HEK293 (cell line): Measurements from ENCODE around the gene ARHGAP33.
A peak's percentile ranks its signal among the peaks of the same experiment; 100 is the strongest.

Experiments
- CTCF ChIA-PET: fragments of 350-600 bp; formaldehyde crosslinking; extraction: SDS; loops from one replicate; lab custom pipeline; 2021; ENCODE audit warnings: antibody characterized with exemption; lab: Yijun Ruan, JAX
- POLR2A ChIA-PET: fragments of 300-600 bp; formaldehyde crosslinking; extraction: SDS; loops from one replicate; lab custom pipeline; 2020; ENCODE audit warnings: antibody characterized with exemption, inconsistent platforms; lab: Yijun Ruan, JAX
- H3K27ac ChIP-seq: fragments of 200-500 bp; sonication (Bioruptor generic); 2 replicates; pipeline ENCODE4 v1.5.1; 2014; ENCODE audit warnings: low read depth, low read length, control low read depth, inconsistent platforms; ENCODE audit errors: extremely low read depth
- H3K36me3 ChIP-seq, 2 experiments: fragments of 200-500 bp in 1 of 2; sonication (Bioruptor generic) in 1 of 2; 1 replicate in 1 of 2; 2 replicates in 1 of 2; pipeline ENCODE4 v1.5.1; 2014 to 2017; ENCODE audit warnings: inconsistent platforms in 2 of 2, low read length in 2 of 2; ENCODE audit not compliant: control insufficient read depth in 2 of 2, insufficient read depth in 1 of 2
- H3K4me1 ChIP-seq: fragments of 200-500 bp; sonication (Bioruptor generic); 2 replicates; pipeline ENCODE4 v1.5.1; 2014; ENCODE audit warnings: mild to moderate bottlenecking, low read length, inconsistent platforms; ENCODE audit not compliant: control insufficient read depth, insufficient read depth
- H3K4me3 ChIP-seq: 2 replicates; pipeline ENCODE4 v1.5.1; 2011; ENCODE audit warnings: low read depth, mild to moderate bottlenecking, control low read depth, low read length, moderate library complexity
- H3K9me3 ChIP-seq: fragments of 200-500 bp; sonication (Bioruptor generic); 2 replicates; pipeline ENCODE4 v1.5.1; 2014; ENCODE audit warnings: low read depth, low read length, inconsistent platforms; ENCODE audit not compliant: control insufficient read depth, insufficient read depth
- EGR2 ChIP-seq: fragments of 450-650 bp; formaldehyde crosslinking; IDR thresholded peaks from 2 replicates; pipeline ENCODE4 v1.5.1; 2016; ENCODE audit warnings: low read depth, missing biosample characterization, missing genetic modification characterization
- GLIS2 ChIP-seq: fragments of 450-650 bp; formaldehyde crosslinking; IDR thresholded peaks from 2 replicates; pipeline ENCODE4 v1.5.1; 2016; ENCODE audit warnings: missing biosample characterization, missing genetic modification characterization
- KLF1 ChIP-seq: fragments of 450-650 bp; formaldehyde crosslinking; IDR thresholded peaks from 2 replicates; pipeline ENCODE4 v1.5.1; 2016; ENCODE audit warnings: missing biosample characterization, missing genetic modification characterization
- KLF8 ChIP-seq: fragments of 450-650 bp; formaldehyde crosslinking; IDR thresholded peaks from 2 replicates; pipeline ENCODE4 v1.5.1; 2016; ENCODE audit warnings: missing biosample characterization, missing genetic modification characterization
- KLF9 ChIP-seq: fragments of 450-650 bp; formaldehyde crosslinking; IDR thresholded peaks from 2 replicates; pipeline ENCODE4 v1.5.1; 2016; ENCODE audit warnings: missing biosample characterization, missing genetic modification characterization, low read depth
- MEIS1 ChIP-seq: sonication (generic); formaldehyde crosslinking; IDR thresholded peaks from 2 replicates; pipeline ENCODE4 v1.8.1; 2022; ENCODE audit warnings: missing genetic modification reagents, mild to moderate bottlenecking, borderline replicate concordance
- SP2 ChIP-seq: fragments of 450-650 bp; formaldehyde crosslinking; IDR thresholded peaks from 2 replicates; pipeline ENCODE4 v1.5.1; 2016; ENCODE audit warnings: missing biosample characterization, missing genetic modification characterization
- SP3 ChIP-seq: fragments of 450-650 bp; formaldehyde crosslinking; IDR thresholded peaks from 2 replicates; pipeline ENCODE4 v1.5.1; 2016; ENCODE audit warnings: missing biosample characterization, missing genetic modification characterization
- SP7 ChIP-seq: fragments of 450-650 bp; formaldehyde crosslinking; IDR thresholded peaks from 2 replicates; pipeline ENCODE4 v1.5.1; 2016; ENCODE audit warnings: missing biosample characterization, missing genetic modification characterization
- TCF7L2 ChIP-seq: IDR thresholded peaks from 2 replicates; pipeline ENCODE4 v1.6.1; 2011; ENCODE audit warnings: low read depth, mild to moderate bottlenecking, inconsistent platforms, low read length, moderate library complexity, borderline replicate concordance
- ZFHX2 ChIP-seq: fragments of 450-650 bp; formaldehyde crosslinking; conservative IDR thresholded peaks from 2 replicates; pipeline ENCODE4 v1.5.1; 2016; ENCODE audit warnings: missing biosample characterization, missing genetic modification characterization
- ZFP37 ChIP-seq: fragments of 450-650 bp; formaldehyde crosslinking; IDR thresholded peaks from 2 replicates; pipeline ENCODE4 v1.5.1; 2016; ENCODE audit warnings: missing biosample characterization, missing genetic modification characterization
- ZNF112 ChIP-seq: fragments of 450-650 bp; formaldehyde crosslinking; IDR thresholded peaks from 2 replicates; pipeline ENCODE4 v1.5.0; 2017; ENCODE audit warnings: missing biosample characterization, missing genetic modification characterization
- ZNF121 ChIP-seq: fragments of 450-650 bp; formaldehyde crosslinking; IDR thresholded peaks from 2 replicates; pipeline ENCODE4 v1.5.1; 2016; ENCODE audit warnings: missing biosample characterization, missing genetic modification characterization
- ZNF138 ChIP-seq: fragments of 450-650 bp; formaldehyde crosslinking; IDR thresholded peaks from 2 replicates; pipeline ENCODE4 v1.5.1; 2016; ENCODE audit warnings: missing biosample characterization, missing genetic modification characterization, borderline replicate concordance
- ZNF146 ChIP-seq: fragments of 450-650 bp; formaldehyde crosslinking; IDR thresholded peaks from 2 replicates; pipeline ENCODE4 v1.5.1; 2016; ENCODE audit warnings: missing biosample characterization, missing genetic modification characterization
- ZNF2 ChIP-seq: fragments of 450-650 bp; formaldehyde crosslinking; IDR thresholded peaks from 2 replicates; pipeline ENCODE4 v1.5.1; 2016; ENCODE audit warnings: missing biosample characterization, missing genetic modification characterization
- ZNF266 ChIP-seq: fragments of 450-650 bp; formaldehyde crosslinking; IDR thresholded peaks from 2 replicates; pipeline ENCODE4 v1.5.1; 2016; ENCODE audit warnings: missing biosample characterization, missing genetic modification characterization, low read depth
- ZNF37A ChIP-seq: fragments of 450-650 bp; IDR thresholded peaks from 2 replicates; pipeline ENCODE4 v1.5.1; 2018; ENCODE audit warnings: missing biosample characterization, missing genetic modification characterization
- ZNF404 ChIP-seq: fragments of 450-650 bp; formaldehyde crosslinking; IDR thresholded peaks from 2 replicates; pipeline ENCODE4 v1.5.1; 2017; ENCODE audit warnings: missing biosample characterization, missing genetic modification characterization
- ZNF510 ChIP-seq: fragments of 450-650 bp; formaldehyde crosslinking; IDR thresholded peaks from 2 replicates; pipeline ENCODE4 v1.5.1; 2018; ENCODE audit warnings: mild to moderate bottlenecking, missing genetic modification characterization, missing biosample characterization; ENCODE audit not compliant: insufficient replicate concordance
- ZNF548 ChIP-seq: fragments of 450-650 bp; formaldehyde crosslinking; IDR thresholded peaks from 2 replicates; pipeline ENCODE4 v1.5.1; 2016; ENCODE audit warnings: missing biosample characterization, missing genetic modification characterization
- ZNF600 ChIP-seq: fragments of 450-650 bp; formaldehyde crosslinking; IDR thresholded peaks from 2 replicates; pipeline ENCODE4 v1.5.1; 2016; ENCODE audit warnings: missing biosample characterization, missing genetic modification characterization
- ZSCAN16 ChIP-seq: fragments of 450-650 bp; formaldehyde crosslinking; IDR thresholded peaks from 2 replicates; pipeline ENCODE4 v1.5.1; 2016; ENCODE audit warnings: missing biosample characterization, missing genetic modification characterization
- ZSCAN18 ChIP-seq: fragments of 450-650 bp; formaldehyde crosslinking; IDR thresholded peaks from 2 replicates; pipeline ENCODE4 v1.5.1; 2016; ENCODE audit warnings: missing biosample characterization, missing genetic modification characterization
- ZSCAN30 ChIP-seq: fragments of 450-650 bp; IDR thresholded peaks from 2 replicates; pipeline ENCODE4 v1.5.1; 2018; ENCODE audit warnings: missing biosample characterization, mild to moderate bottlenecking, missing genetic modification characterization, moderate library complexity
- TF ChIP-seq, protein P1 (sequence below): fragments of 450-650 bp; formaldehyde crosslinking; IDR thresholded peaks from 2 replicates; pipeline ENCODE4 v1.5.1; 2016; ENCODE audit warnings: missing biosample characterization, missing genetic modification characterization

The ARHGAP33 gene

DNA sequence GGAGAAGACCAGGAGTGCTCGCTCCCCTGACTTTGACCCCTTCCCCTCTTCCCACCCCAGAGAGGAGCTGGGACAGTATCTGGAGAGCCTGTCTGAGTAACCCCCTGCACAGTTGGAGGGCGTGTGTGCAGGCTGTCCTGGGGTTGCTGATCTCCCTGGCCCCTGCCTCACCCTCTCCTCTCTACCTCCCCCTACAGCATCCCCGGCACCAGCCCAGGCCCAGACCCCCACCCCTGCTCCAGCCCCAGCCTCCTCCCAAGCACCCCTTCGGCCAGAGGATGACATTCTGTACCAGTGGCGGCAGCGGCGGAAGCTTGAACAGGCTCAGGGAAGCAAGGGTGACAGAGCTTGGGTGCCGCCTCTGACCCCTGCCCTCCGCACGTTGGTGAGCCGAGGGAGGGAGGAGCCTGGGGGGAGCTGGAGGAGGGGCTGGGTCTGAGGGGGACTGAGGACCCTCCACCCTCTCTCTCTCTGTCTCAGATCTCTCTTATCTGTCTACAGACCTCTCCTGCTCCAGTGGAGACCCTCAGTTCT, 8.7 kb upstream of the ARHGAP33 start:
- no peak for TF ChIP-seq ZNF37A (tag by site-specific recombination)
- no peak for TF ChIP-seq ZNF266
- TF ChIP-seq ZSCAN16 (tag by site-specific recombination): no peak
- TF ChIP-seq ZNF404 (tag by site-specific recombination): no peak
- no peak for TF ChIP-seq ZNF2 (tag by site-specific recombination)
- no peak for TF ChIP-seq TCF7L2
- TF ChIP-seq GLIS2 (tag by site-specific recombination): no peak
- TF ChIP-seq ZSCAN18: no peak
- TF ChIP-seq ZNF138 (tag by site-specific recombination): no peak
- TF ChIP-seq SP7 (tag by site-specific recombination): no peak
- no peak for TF ChIP-seq ZSCAN30 (tag by site-specific recombination)
- TF ChIP-seq SP3: no peak
- no peak for TF ChIP-seq ZFP37 (tag by site-specific recombination)
- TF ChIP-seq ZNF548 (tag by site-specific recombination): no peak
- no peak for TF ChIP-seq ZNF112
- TF ChIP-seq ZNF510 (tag by site-specific recombination): no peak
- TF ChIP-seq, protein P1, sequence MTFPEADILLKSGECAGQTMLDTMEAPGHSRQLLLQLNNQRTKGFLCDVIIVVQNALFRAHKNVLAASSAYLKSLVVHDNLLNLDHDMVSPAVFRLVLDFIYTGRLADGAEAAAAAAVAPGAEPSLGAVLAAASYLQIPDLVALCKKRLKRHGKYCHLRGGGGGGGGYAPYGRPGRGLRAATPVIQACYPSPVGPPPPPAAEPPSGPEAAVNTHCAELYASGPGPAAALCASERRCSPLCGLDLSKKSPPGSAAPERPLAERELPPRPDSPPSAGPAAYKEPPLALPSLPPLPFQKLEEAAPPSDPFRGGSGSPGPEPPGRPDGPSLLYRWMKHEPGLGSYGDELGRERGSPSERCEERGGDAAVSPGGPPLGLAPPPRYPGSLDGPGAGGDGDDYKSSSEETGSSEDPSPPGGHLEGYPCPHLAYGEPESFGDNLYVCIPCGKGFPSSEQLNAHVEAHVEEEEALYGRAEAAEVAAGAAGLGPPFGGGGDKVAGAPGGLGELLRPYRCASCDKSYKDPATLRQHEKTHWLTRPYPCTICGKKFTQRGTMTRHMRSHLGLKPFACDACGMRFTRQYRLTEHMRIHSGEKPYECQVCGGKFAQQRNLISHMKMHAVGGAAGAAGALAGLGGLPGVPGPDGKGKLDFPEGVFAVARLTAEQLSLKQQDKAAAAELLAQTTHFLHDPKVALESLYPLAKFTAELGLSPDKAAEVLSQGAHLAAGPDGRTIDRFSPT (tag by site-specific recombination): no peak
- no peak for TF ChIP-seq MEIS1 (CRISPR knock-in tag)

GRCh38 chr19:35767288-35768081, 7.9 kb upstream of the ARHGAP33 start:
- Histone ChIP-seq H3K4me3 (no peak overlapping the region), H3K27ac (0 out of 2 replicates have a peak overlapping the region, but pooled peaks have one; percentile 37), H3K36me3 (peaks cover 53 to 85% of the 10 kb centered on the region in 2 experiments), H3K9me3 (no peaks in the 10 kb centered on the region), H3K4me1 (peaks cover 7% of the 10 kb centered on the region; the same call in 1 of the 2 replicates)
- ChIA-PET POLR2A (interaction anchor here (0.6 to 3.7 kb wide), 6 partner anchors 9 to 1410 kb away, joined by 3 to 26 read pairs (median 4); partner anchors contain the start of genes HSPB6, LIN37 and PROSER3), CTCF (no interaction called here)
- peak; percentile 81; the same call in 1 of the 2 replicates for TF ChIP-seq ZNF600 (tag by site-specific recombination)
- no peak for TF ChIP-seq ZNF404 (tag by site-specific recombination)
- TF ChIP-seq ZFHX2: peak; percentile 90
- TF ChIP-seq KLF1 (tag by site-specific recombination): peak; percentile 59
- TF ChIP-seq EGR2: peak; percentile 90
- no peak for TF ChIP-seq ZNF146 (tag by site-specific recombination)
- TF ChIP-seq GLIS2 (tag by site-specific recombination): peak; percentile 52
- peak; percentile 84 for TF ChIP-seq KLF9 (tag by site-specific recombination)
- TF ChIP-seq SP2: peak; percentile 28; the same call in 1 of the 2 replicates
- TF ChIP-seq ZNF121 (tag by site-specific recombination): no peak
- peak; percentile 89 for TF ChIP-seq KLF8 (tag by site-specific recombination)

More for the DNA sequence above, 8.7 kb upstream of the ARHGAP33 start:
- no peaks in the 10 kb centered on the region for H3K9me3 ChIP-seq
- no peak overlapping the region for H3K27ac ChIP-seq
- ChIA-PET POLR2A (interaction anchor here (0.7 to 3.7 kb wide), 6 partner anchors 10 to 36 kb away, joined by 3 to 26 read pairs (median 6); partner anchors contain the start of genes HSPB6 and LIN37), CTCF (no interaction called here)
- H3K36me3 ChIP-seq: peaks cover 61 to 94% of the 10 kb centered on the region in 2 experiments
- H3K4me1 ChIP-seq: peaks cover 7% of the 10 kb centered on the region; the same call in 1 of the 2 replicates
- no peak overlapping the region for H3K4me3 ChIP-seq
